RPMI8226 (cell line): ENCODE measurements around the gene TCN1.

Source experiments
- DNase-seq: peaks from one replicate; pipeline ENCODE4 v3.0.0-alpha.2; 2015

Gene TCN1

DNA sequence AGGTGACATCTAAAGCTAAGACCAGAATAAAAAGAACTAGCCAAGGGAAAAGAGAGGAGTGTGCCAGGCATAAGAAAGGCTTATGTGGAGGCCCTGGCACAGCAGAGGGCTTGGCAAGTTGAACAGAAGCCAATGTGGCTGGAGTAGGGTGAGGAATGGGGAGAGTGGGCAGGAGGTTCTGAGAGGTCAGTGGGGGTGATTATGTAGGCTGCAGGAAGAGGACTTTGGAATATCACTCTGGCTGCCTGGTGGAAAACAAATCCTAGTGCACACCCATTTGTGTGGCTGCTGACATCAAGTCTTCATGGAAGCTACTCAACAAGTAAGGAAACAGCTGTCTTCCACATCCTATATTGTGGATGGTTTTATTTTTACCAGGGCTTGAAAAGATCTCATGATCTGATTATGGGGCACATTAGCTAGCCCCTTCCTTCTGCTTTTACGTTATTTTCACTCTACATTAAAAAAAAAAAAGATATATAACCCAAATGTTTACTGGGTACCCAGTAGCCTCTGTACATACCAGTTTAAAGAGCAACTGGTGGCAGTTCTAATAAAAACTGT is 59.2 kb downstream of the TCN1 start:
- DNase-seq, result no peak

GRCh38 chr11:59804061-59804460 is 62.2 kb downstream of the TCN1 start:
- DNase-seq, result no peak
